Testis (tissue), 3 donors: ENCODE measurements around the gene ADSS2. TPM values are rescaled to one million over a fixed set of nuclear protein-coding genes. Genes with fewer than 3 reads are reported as not detected.

Source experiments
- DNase-seq: peaks from one replicate; pipeline ENCODE4 v3.0.0-alpha.2; 2019
- H3K27ac ChIP-seq, 2 donors: fragments of 200-600 bp; sonication (generic); one replicate each; pipeline ENCODE4 v1.5.1; 2019
- H3K27me3 ChIP-seq: fragments of 200-600 bp; sonication (generic); one replicate; pipeline ENCODE4 v1.5.1; 2019
- H3K36me3 ChIP-seq: fragments of 200-600 bp; sonication (generic); one replicate; pipeline ENCODE4 v1.5.1; 2017; ENCODE audit warnings: low read depth; ENCODE audit errors: missing control alignments
- H3K4me1 ChIP-seq: fragments of 200-600 bp; sonication (generic); one replicate; pipeline ENCODE4 v1.5.1; 2019
- H3K4me3 ChIP-seq, 2 donors: fragments of 200-600 bp; sonication (generic); one replicate each; pipeline ENCODE4 v1.5.1; 2017 to 2019
- H3K9me3 ChIP-seq: fragments of 200-600 bp; sonication (generic); one replicate; pipeline ENCODE4 v1.5.1; 2017
- CTCF ChIP-seq, 3 experiments: fragments of 450-650 bp in 2 of 3; fragments of 200-600 bp in 1 of 3; sonication (generic) in 1 of 3; IDR thresholded peaks; one replicate each; pipeline ENCODE4 v1.5.1; 2016 to 2019; ENCODE audit warnings: antibody characterized with exemption in 3 of 3, mild to moderate bottlenecking in 2 of 3, moderate library complexity in 1 of 3
- POLR2A ChIP-seq: fragments of 450-650 bp; IDR thresholded peaks from one replicate; pipeline ENCODE4 v1.6.1; 2017; ENCODE audit warnings: antibody characterized with exemption, mild to moderate bottlenecking, moderate library complexity
- WGBS, 2 donors: methylation state at CpG; one replicate each; pipeline ENCODE4 v1.1.5; 2018; 5-methylcytosine and 5-hydroxymethylcytosine counted together
- intact Hi-C: fragments of 100-400 bp; cut with DNase I; formaldehyde crosslinking; loops from one replicate; pipeline ENCODE4 v1.15.1; 2023; ENCODE audit warnings: low total_unique reads
- polyA plus RNA-seq: library from polyadenylated mRNA; stranded (reverse); fragments of 350-450 nt; fragmentation: Illumina TruSeq; extraction: RNeasy Lipid Tissue Mini Kit (QIAGEN cat#74804); gene quantifications from one replicate; pipeline ENCODE4 v1.2.3, GENCODE V29; 2014; ENCODE audit warnings: low read depth, low replicate concordance; ENCODE audit not compliant: insufficient read depth
- total RNA-seq, 2 donors: library from RNA; depleted of rRNA; stranded (reverse); fragments of >200 nt; gene quantifications; one replicate each; pipeline ENCODE4 v1.2.3, GENCODE V29; 2016

ADSS2 gene
- total and polyA plus RNA-seq, 3 donors from 2014 or later = 61.0 to 96.2 (median 76.3) TPM

GRCh38 chr1:244431166-244431565 is 20.5 kb downstream of the ADSS2 start:
- no peaks in the 10 kb centered on the region for H3K9me3 ChIP-seq
- TF ChIP-seq POLR2A (no peak), CTCF (IDR thresholded peaks at IDR 0.05) (no peak)

GRCh38 chr1:244429818-244430217 is 21.9 kb downstream of the ADSS2 start:
- Histone ChIP-seq H3K4me3 (no peak overlapping the region), H3K27me3 (no peaks in the 10 kb centered on the region), H3K27ac (no peak overlapping the region), H3K4me1 (no peaks in the 10 kb centered on the region), H3K9me3 (no peaks in the 10 kb centered on the region), H3K36me3 (no peaks in the 10 kb centered on the region)
- no peak for TF ChIP-seq CTCF (IDR thresholded peaks at IDR 0.05)
- TF ChIP-seq POLR2A = no peak
- intact Hi-C loops = no loop called here
- 78% methylated on average over 3 of the region's 3 CpGs for WGBS, 2 donors
- DNase-seq = no peak

More at GRCh38 chr1:244431166-244431565, 20.5 kb downstream of the ADSS2 start:
- no peaks in the 10 kb centered on the region for H3K36me3 ChIP-seq
- no peak overlapping the region for H3K27ac ChIP-seq
- DNase-seq = no peak
- no peaks in the 10 kb centered on the region for H3K4me1 ChIP-seq
- H3K4me3 ChIP-seq = no peak overlapping the region
- intact Hi-C loops = no loop called here
- no peaks in the 10 kb centered on the region for H3K27me3 ChIP-seq

- no peaks in the 10 kb centered on the region for H3K9me3 ChIP-seq
- H3K27me3 ChIP-seq = no peaks in the 10 kb centered on the region
- no peaks in the 10 kb centered on the region for H3K36me3 ChIP-seq
- no peak for DNase-seq
- intact Hi-C loops = no loop called here
- TF ChIP-seq POLR2A (no peak), CTCF (IDR thresholded peaks at IDR 0.05) (no peak)
- H3K4me1 ChIP-seq = no peaks in the 10 kb centered on the region
- H3K4me3 ChIP-seq = no peak overlapping the region
- no peak overlapping the region for H3K27ac ChIP-seq
Observed at GRCh38 chr1:244427647-244428046, 24.1 kb downstream of the ADSS2 start.

GRCh38 chr1:244424649-244425334 is 26.9 kb downstream of the ADSS2 start:
- H3K27me3 ChIP-seq = no peaks in the 10 kb centered on the region
- H3K9me3 ChIP-seq = no peaks in the 10 kb centered on the region
- H3K36me3 ChIP-seq = no peaks in the 10 kb centered on the region
- H3K27ac ChIP-seq = no peak overlapping the region
- no peak for TF ChIP-seq POLR2A
- TF ChIP-seq CTCF (IDR thresholded peaks at IDR 0.05) = no peak
- H3K4me1 ChIP-seq = no peaks in the 10 kb centered on the region
- DNase-seq = no peak
- WGBS, 2 donors = 85% methylated on average over 2 of the region's 2 CpGs
- intact Hi-C loops = no loop called here
- H3K4me3 ChIP-seq = no peak overlapping the region

GRCh38 chr1:244422174-244422573 is 29.5 kb downstream of the ADSS2 start:
- TF ChIP-seq CTCF (IDR thresholded peaks at IDR 0.05) = no peak
- TF ChIP-seq POLR2A = no peak
- intact Hi-C loops = no loop called here
- DNase-seq = no peak
- no peaks in the 10 kb centered on the region for H3K9me3 ChIP-seq
- 76 to 79% methylated on average over 1 of the region's 1 CpG for whole genome bisulfite sequencing, 2 donors
- H3K27me3 ChIP-seq = no peaks in the 10 kb centered on the region
- no peaks in the 10 kb centered on the region for H3K4me1 ChIP-seq
- no peak overlapping the region for H3K27ac ChIP-seq
- no peak overlapping the region for H3K4me3 ChIP-seq
- no peaks in the 10 kb centered on the region for H3K36me3 ChIP-seq
